SHP77 treated with DMSO at 0.1 percent for 48 hours (cell line): Measurements from ENCODE around the gene ZNRF1.
"Not testable (repeated sequence)": the region's sequence is repeated elsewhere in the genome, so short reads cannot be mapped to it uniquely, and the experiment has no call there.

ENCODE experiments used
- DNase-seq: peaks from one replicate; lab custom pipeline; 2025; lab: John Stamatoyannopoulos, UW

The ZNRF1 gene

GRCh38 chr16:74998481-74999218, at the start of gene ZNRF1:
Gene ZNRF1, plus strand, starts transcription at chr16:74999024. Its CDS starts 648 bp downstream, at chr16:74999672.
- peak; percentile 87 for DNase-seq

- DNase-seq, result no peak
Measured at GRCh38 chr16:74949309-74949708, 49.5 kb upstream of the ZNRF1 start.

GRCh38 chr16:74950511-74950910, 48.3 kb upstream of the ZNRF1 start:
- DNase-seq, result no peak

- no peak for DNase-seq
Measured at GRCh38 chr16:74951206-74951605, 47.6 kb upstream of the ZNRF1 start.

GRCh38 chr16:74951681-74952080, 47.1 kb upstream of the ZNRF1 start:
- no peak for DNase-seq

GRCh38 chr16:74954763-74955162, 44.1 kb upstream of the ZNRF1 start:
- DNase-seq, result no peak

- no peak for DNase-seq
Measured at GRCh38 chr16:74973304-74973703, 25.5 kb upstream of the ZNRF1 start.

- DNase-seq, result no peak
Measured at GRCh38 chr16:74975591-74975990, 23.2 kb upstream of the ZNRF1 start.

GRCh38 chr16:74982256-74982655, 16.6 kb upstream of the ZNRF1 start:
- DNase-seq, result no peak

GRCh38 chr16:74984194-74984528, 14.7 kb upstream of the ZNRF1 start:
- DNase-seq, result no peak

GRCh38 chr16:74984529-74985296, 14.1 kb upstream of the ZNRF1 start, which contains the start of gene WDR59:
Gene WDR59, minus strand, starts transcription at chr16:74985123. Its CDS starts 106 bp downstream, at chr16:74985017.
- peak; percentile 99 for DNase-seq

GRCh38 chr16:74987027-74987681, 11.7 kb upstream of the ZNRF1 start:
- no peak for DNase-seq

GRCh38 chr16:74989864-74990263, 9.0 kb upstream of the ZNRF1 start:
- not testable (repeated sequence) for DNase-seq

- DNase-seq, result no peak
Measured at GRCh38 chr16:74990832-74991231, 8.0 kb upstream of the ZNRF1 start.

- DNase-seq, result no peak
Measured at GRCh38 chr16:74991268-74991592, 7.6 kb upstream of the ZNRF1 start.

- DNase-seq, result no peak
Measured at GRCh38 chr16:74991593-74992403, 7.0 kb upstream of the ZNRF1 start.

GRCh38 chr16:74995986-74996385, 2.8 kb upstream of the ZNRF1 start:
- no peak for DNase-seq

- DNase-seq, result no peak
Measured at GRCh38 chr16:74997042-74997491, 1.8 kb upstream of the ZNRF1 start.

- DNase-seq, result no peak
Measured at GRCh38 chr16:74999219-74999608, 390 bp downstream of the ZNRF1 start.

- no peak for DNase-seq
Measured at GRCh38 chr16:74999609-75000480, 1.0 kb downstream of the ZNRF1 start.

- DNase-seq, result peak; percentile 47
Measured at GRCh38 chr16:75000481-75001081, 1.8 kb downstream of the ZNRF1 start.
